ENCODE data around the gene CCL20. TPM values are rescaled to one million over a fixed set of nuclear protein-coding genes. Genes with fewer than 3 reads are reported as not detected.

Gene CCL20
- total RNA-seq, 1 donor from 2014 or later = 3.7 TPM

- Histone ChIP-seq H3K4me3 (ENCODE audit: low read depth, low read length) (no peak overlapping the region), H3K27me3 (ENCODE audit: control insufficient read depth, insufficient read depth, low read length) (no peaks in the 10 kb centered on the region), H3K36me3 (ENCODE audit: control insufficient read depth, insufficient read depth, low read length) (no peaks in the 10 kb centered on the region)
- no peak for TF ChIP-seq CTCF (IDR thresholded peaks at IDR 0.05; ENCODE audit: insufficient read depth, low read length, severe bottlenecking)
- DNase-seq (ENCODE audit: low read depth) (no peak), FAIRE-seq (peak; percentile 28)
These were observed 50.6 kb downstream of the CCL20 start for GRCh38 chr2:227864161-227864756.

GRCh38 chr2:227865291-227865690 is 51.6 kb downstream of the CCL20 start:
- FAIRE-seq = no peak
- Histone ChIP-seq H3K27me3 (ENCODE audit: control insufficient read depth, insufficient read depth, low read length) (no peaks in the 10 kb centered on the region), H3K36me3 (ENCODE audit: control insufficient read depth, insufficient read depth, low read length) (no peaks in the 10 kb centered on the region), H3K4me3 (ENCODE audit: low read depth, low read length) (no peak overlapping the region)
- TF ChIP-seq CTCF (IDR thresholded peaks at IDR 0.05; ENCODE audit: insufficient read depth, low read length, severe bottlenecking) = no peak
- no peak for DNase-seq (ENCODE audit: low read depth)

Other genes with a start within 250 kb of the CCL20 start
- not detected in 2 replicates for gene SCYGR2, start 214.9 kb upstream of the CCL20 start, total RNA-seq
- not detected in 2 replicates for gene SCYGR3, start 199.0 kb upstream of the CCL20 start, total RNA-seq
- not detected in 2 replicates for gene SCYGR4, start 196.3 kb upstream of the CCL20 start, total RNA-seq
- gene SCYGR5, start 147.0 kb upstream of the CCL20 start, total RNA-seq = not detected in 2 replicates
- not detected in 2 replicates for gene SLC19A3, start 95.8 kb upstream of the CCL20 start, total RNA-seq
- not detected in 2 replicates for gene SCYGR6, start 89.1 kb upstream of the CCL20 start, total RNA-seq
- not detected in 2 replicates for gene SCYGR7, start 85.5 kb upstream of the CCL20 start, total RNA-seq
- gene SCYGR8, start 67.9 kb upstream of the CCL20 start, total RNA-seq = not detected in 2 replicates
- 0.13 and 0.26 TPM in 2 replicates for gene DAW1, start 57.8 kb downstream of the CCL20 start, total RNA-seq

Measured in bronchial epithelial cell (primary cell).